Measurements from ENCODE around the gene DNAH14. TPM values are rescaled to one million over a fixed set of nuclear protein-coding genes. Genes with fewer than 3 reads are reported as not detected.
"Not testable (repeated sequence)": the region's sequence is repeated elsewhere in the genome, so short reads cannot be mapped to it uniquely, and the experiment has no call there.

The DNAH14 gene
- total RNA-seq, 4 donors from 2014 or later = 9.5 to 32.4 (median 14.8) TPM

DNA sequence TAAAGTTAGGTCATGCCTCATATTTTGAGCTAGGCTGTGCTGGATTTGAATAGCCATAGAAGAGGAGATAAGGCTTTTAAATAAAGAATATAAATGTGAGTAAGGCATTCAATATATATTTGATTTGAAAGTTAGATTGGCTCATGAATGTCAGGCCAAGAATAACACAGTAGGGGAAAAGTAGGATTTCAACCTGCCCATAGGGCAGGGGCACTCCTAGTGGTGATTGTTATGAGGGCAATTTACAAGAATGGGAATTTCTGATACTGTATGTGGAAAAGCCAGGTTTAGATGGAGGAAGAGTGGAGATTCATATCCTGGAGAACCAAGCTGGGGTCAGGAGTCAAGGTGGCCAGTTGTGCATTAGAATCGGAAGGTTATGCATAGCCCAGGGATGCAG, 74.9 kb downstream of the DNAH14 start:
- no peaks in the 10 kb centered on the region for H3K4me1 ChIP-seq
- no peak overlapping the region for H3K4me3 ChIP-seq
- 100% methylated on average over 1 of the region's 1 CpG for WGBS, 2 donors (ENCODE audit: low coverage in 1 of 2)
- H3K27ac ChIP-seq = no peak overlapping the region
- H3K27me3 ChIP-seq = no peaks in the 10 kb centered on the region
- H3K36me3 ChIP-seq = peaks cover 0 to 4% of the 10 kb centered on the region in 2 donors
- ATAC-seq = no peak
- peaks cover 0 to 24% (median 0%) of the 10 kb centered on the region in 3 donors for H3K9me3 ChIP-seq
- TF ChIP-seq, protein P1, sequence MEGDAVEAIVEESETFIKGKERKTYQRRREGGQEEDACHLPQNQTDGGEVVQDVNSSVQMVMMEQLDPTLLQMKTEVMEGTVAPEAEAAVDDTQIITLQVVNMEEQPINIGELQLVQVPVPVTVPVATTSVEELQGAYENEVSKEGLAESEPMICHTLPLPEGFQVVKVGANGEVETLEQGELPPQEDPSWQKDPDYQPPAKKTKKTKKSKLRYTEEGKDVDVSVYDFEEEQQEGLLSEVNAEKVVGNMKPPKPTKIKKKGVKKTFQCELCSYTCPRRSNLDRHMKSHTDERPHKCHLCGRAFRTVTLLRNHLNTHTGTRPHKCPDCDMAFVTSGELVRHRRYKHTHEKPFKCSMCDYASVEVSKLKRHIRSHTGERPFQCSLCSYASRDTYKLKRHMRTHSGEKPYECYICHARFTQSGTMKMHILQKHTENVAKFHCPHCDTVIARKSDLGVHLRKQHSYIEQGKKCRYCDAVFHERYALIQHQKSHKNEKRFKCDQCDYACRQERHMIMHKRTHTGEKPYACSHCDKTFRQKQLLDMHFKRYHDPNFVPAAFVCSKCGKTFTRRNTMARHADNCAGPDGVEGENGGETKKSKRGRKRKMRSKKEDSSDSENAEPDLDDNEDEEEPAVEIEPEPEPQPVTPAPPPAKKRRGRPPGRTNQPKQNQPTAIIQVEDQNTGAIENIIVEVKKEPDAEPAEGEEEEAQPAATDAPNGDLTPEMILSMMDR (IDR thresholded peaks at IDR 0.05) = no peak
- TF ChIP-seq POLR2AphosphoS5 (IDR thresholded peaks at IDR 0.05) (no peak), EP300 (IDR thresholded peaks at IDR 0.05) (no peak), POLR2A (IDR thresholded peaks at IDR 0.05) (no peak)

DNA sequence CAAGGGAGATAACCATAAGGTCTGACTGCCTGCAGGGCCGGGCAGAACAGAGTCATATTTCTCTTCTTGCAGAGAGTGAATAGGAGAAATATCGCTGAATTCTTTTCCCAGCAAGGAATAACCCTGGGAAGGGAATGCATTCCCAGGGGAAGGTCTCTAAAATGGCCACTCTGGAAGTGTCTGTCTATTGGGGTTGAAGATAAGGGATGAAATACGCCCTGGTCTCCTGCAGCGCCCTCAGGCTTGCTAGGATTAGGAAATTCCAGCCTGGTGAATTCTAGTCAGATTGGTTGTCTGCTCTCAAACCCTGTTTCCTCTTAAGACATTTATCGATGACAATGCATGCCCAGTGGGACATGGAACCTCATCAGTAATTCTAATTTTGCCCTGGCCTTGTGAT, 76.9 kb downstream of the DNAH14 start:
- WGBS, 2 donors (ENCODE audit: low coverage in 1 of 2) = 94 to 96% methylated on average over 3 to 5 of the region's 5 CpGs
- not testable (repeated sequence) for H3K4me3 ChIP-seq, H3K36me3 ChIP-seq, H3K27ac ChIP-seq, ATAC-seq, H3K4me1 ChIP-seq, H3K27me3 ChIP-seq
- peaks cover 0 to 30% (median 0%) of the 10 kb centered on the region in 3 donors for H3K9me3 ChIP-seq

GRCh38 chr1:225008050-225008449, 78.6 kb downstream of the DNAH14 start:
- H3K36me3 ChIP-seq, H3K4me3 ChIP-seq, H3K27ac ChIP-seq, H3K4me1 ChIP-seq, ATAC-seq, H3K27me3 ChIP-seq: not testable (repeated sequence)
- peaks cover 0 to 30% (median 0%) of the 10 kb centered on the region in 3 donors for H3K9me3 ChIP-seq
- WGBS, 2 donors (ENCODE audit: low coverage in 1 of 2) = 86 to 87% methylated on average over 3 to 4 of the region's 5 CpGs

DNA sequence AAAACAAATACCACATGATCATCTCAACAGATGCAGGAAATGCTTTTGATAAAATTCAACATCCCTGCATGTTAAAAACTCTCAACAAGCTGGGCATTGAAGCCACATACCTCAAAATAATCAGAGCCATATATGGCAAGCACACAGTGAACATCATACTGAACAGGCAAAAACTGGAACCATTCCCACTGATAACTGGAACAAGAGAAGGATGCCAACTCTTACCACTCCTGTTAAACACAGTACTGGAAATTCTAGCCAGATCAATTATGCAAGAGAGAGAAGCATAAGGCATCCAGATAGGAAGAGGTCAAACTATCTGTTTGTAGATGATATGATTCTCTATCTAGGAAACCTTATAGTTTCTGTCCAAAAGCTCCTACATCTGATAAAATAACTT, 91.6 kb downstream of the DNAH14 start:
- no peaks in the 10 kb centered on the region for H3K4me1 ChIP-seq
- peaks cover 0 to 6% (median 0%) of the 10 kb centered on the region in 3 donors for H3K9me3 ChIP-seq
- H3K4me3 ChIP-seq = no peak overlapping the region
- ATAC-seq = no peak
- H3K27ac ChIP-seq = no peak overlapping the region
- H3K27me3 ChIP-seq = no peaks in the 10 kb centered on the region
- peaks cover 0 to under 1% of the 10 kb centered on the region in 2 donors for H3K36me3 ChIP-seq
- TF ChIP-seq, protein P1 (IDR thresholded peaks at IDR 0.05) = no peak
- TF ChIP-seq POLR2AphosphoS5 (IDR thresholded peaks at IDR 0.05) (no peak), EP300 (IDR thresholded peaks at IDR 0.05) (no peak), POLR2A (IDR thresholded peaks at IDR 0.05) (no peak)

GRCh38 chr1:225026701-225027100, 97.2 kb downstream of the DNAH14 start:
- Histone ChIP-seq H3K27ac (no peak overlapping the region), H3K36me3 (no peaks in the 10 kb centered on the region), H3K4me3 (no peak overlapping the region), H3K4me1 (no peaks in the 10 kb centered on the region), H3K9me3 (peaks cover 0 to 4% (median 0%) of the 10 kb centered on the region in 3 donors), H3K27me3 (no peaks in the 10 kb centered on the region)
- WGBS, 2 donors (ENCODE audit: low coverage in 1 of 2) = 90 to 100% methylated on average over 1 of the region's 1 CpG
- no peak for ATAC-seq
- TF ChIP-seq POLR2AphosphoS5 (IDR thresholded peaks at IDR 0.05) = no peak
- no peak for TF ChIP-seq POLR2A (IDR thresholded peaks at IDR 0.05)
- TF ChIP-seq, protein P1 (IDR thresholded peaks at IDR 0.05) = no peak
- TF ChIP-seq EP300 (IDR thresholded peaks at IDR 0.05) = no peak

DNA sequence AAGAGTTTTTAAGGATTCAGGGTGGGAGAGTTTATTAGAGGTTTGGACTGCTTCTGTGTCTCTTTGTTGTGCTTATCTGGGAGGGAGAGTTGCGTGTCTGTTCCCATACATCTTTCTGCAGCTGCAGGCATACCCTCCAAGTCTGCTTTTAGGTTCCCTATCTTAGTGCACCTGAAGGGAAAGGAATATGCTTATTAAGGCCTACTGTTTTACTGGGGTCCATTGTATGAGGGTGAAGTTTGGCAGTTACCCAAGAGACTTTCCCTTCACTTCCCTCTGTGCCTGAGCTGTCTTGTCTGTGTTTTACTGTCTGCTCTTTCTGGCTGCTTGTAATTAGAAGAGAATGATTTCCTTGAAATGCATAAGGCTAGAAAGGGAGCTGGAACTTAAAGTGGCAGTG, 107.0 kb downstream of the DNAH14 start:
- ATAC-seq, H3K4me3 ChIP-seq, H3K27me3 ChIP-seq, H3K4me1 ChIP-seq, H3K27ac ChIP-seq, H3K9me3 ChIP-seq, H3K36me3 ChIP-seq: not testable (repeated sequence)
- WGBS, 2 donors (ENCODE audit: low coverage in 1 of 2) = 83 to 100% methylated on average over 1 of the region's 1 CpG

DNA sequence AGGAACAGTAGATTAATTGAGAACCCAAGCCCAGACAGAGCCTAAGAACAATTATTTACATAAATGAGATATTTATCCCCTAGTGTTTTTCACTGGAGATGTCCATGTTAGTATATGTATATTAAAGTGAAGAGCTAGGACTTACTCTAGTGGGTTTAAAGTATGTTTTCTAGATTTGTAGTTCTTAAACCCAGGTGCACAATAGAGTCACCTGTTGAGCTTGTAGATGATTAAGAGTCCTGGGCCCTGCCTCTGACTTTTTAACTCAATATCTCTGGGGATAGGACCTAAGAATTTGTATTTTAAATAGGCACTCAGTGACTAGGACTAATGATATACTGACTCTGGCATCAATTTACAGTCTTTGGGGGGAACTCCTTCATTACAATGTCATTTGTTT, 112.8 kb downstream of the DNAH14 start:
- H3K4me3 ChIP-seq = no peak overlapping the region
- ATAC-seq = no peak
- no peaks in the 10 kb centered on the region for H3K4me1 ChIP-seq
- H3K27me3 ChIP-seq = no peaks in the 10 kb centered on the region
- H3K27ac ChIP-seq = no peak overlapping the region
- no peaks in the 10 kb centered on the region for H3K9me3 ChIP-seq
- TF ChIP-seq, protein P1 (IDR thresholded peaks at IDR 0.05) = no peak
- TF ChIP-seq EP300 (IDR thresholded peaks at IDR 0.05) (no peak), POLR2A (IDR thresholded peaks at IDR 0.05) (no peak)
- no peaks in the 10 kb centered on the region for H3K36me3 ChIP-seq
